NCI-H146 treated with DMSO at 0.1 percent for 48 hours (cell line): ENCODE data around the gene CCDC50.

Experiments
- DNase-seq: peaks from one replicate; lab custom pipeline; 2025; ENCODE audit not compliant: unreplicated experiment; lab: John Stamatoyannopoulos, UW

The CCDC50 gene

DNA sequence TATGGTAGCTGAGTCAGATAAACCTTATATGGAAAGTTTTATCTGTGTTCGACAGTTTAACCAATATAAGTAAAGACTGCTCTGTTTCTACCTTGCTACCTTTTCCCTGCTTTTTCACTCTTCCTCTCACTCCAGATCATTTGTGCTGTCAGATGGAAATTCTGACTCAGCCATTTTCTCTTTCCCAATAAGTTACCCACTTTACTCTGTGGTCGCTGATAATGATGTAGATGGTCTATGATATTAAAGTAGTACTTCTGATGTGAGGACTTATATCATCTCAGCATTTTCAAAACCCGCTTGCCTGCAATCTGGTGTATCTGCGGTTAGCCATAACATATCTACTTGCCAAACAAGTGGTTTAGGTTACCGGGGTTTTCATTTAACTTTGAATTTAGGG, 16.1 kb downstream of the CCDC50 start:
- DNase-seq = no peak

DNA sequence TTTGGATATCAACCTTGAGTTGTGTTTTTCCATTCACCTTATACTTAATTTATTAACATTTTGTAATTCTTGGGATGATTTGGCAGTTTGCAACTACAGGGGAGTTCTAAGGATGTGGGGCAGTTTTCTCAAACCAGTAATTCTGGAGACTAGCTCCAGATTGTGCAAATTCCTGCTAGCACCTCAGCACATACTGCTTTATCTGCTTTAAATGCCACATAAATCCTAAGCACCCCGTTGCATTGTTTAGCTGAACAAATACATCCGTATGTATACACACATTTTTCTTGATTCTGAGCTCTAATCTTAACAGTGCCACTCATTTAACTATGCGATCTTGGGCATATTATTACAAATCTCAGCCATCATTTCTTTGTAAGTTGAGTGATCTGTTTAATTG, 18.0 kb downstream of the CCDC50 start:
- no peak for DNase-seq

DNA sequence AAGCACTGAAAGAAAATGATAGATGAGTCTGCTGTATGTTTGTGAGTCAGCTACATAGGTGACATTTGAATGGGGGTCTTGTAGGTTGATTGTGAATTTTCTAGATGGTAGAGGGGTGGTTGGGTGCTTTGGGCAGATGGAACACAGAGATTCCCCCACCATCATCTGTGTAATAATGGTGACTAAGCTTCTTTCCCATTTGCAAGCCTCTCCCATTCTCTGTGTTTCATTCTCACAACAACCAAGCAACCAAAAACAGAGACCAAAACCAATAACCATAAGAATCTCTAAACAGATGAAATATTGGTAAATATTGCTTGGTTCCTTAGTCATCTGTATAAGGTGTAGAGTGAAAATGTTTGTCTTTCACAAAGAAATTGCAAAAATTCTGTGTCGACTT, 18.9 kb downstream of the CCDC50 start:
- no peak for DNase-seq

DNA sequence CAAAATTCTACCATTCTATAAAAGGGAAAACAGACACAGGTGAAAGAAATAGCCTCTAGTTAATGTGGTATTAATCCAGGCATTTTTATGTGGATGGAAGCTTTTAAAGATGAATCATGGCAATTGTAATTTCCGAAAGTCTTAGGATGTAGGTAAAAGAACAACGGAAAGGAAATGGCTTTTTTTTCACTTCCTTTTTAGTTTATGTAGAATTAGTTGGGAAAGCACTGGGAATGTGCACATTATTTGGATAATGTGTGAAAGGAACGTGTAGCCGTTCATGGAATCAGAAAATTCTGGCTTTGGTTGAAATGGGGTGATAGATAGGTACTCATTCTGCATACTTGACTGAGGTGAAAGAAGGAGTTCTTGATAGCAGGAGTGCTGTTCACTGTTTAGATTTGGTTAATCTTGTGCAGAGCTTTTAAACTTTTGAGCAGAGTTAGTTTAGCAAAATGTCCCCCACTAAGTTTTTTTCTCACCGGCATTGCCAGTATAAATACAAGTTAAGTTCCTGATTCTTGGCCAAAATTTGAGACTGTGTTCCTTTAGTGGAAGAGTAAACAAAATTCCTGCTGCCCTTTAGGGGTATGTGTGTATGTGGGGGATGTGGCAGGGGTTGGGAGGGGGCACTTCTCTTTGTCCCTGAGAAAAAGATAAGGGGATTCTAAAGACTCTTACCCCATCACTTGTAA, 21.3 kb downstream of the CCDC50 start:
- no peak for DNase-seq

DNA sequence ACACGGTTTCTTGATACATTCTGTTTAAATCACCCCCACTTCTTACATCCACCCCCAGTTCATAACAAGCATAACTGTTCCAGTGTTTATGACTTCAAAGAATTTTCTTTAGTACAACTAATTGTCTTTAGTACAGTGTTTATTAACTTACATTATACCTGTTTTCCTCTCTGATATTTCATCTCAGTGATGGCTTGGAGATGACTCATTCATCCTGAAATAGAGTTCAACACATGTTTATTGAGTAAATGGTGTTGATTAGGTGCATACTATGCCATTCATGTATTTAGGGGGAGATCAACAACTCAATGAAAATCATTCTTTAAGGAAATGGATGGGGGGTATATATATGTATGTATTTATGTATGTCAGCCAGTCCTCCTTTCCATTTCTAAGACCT, 22.8 kb downstream of the CCDC50 start:
- DNase-seq = no peak

DNA sequence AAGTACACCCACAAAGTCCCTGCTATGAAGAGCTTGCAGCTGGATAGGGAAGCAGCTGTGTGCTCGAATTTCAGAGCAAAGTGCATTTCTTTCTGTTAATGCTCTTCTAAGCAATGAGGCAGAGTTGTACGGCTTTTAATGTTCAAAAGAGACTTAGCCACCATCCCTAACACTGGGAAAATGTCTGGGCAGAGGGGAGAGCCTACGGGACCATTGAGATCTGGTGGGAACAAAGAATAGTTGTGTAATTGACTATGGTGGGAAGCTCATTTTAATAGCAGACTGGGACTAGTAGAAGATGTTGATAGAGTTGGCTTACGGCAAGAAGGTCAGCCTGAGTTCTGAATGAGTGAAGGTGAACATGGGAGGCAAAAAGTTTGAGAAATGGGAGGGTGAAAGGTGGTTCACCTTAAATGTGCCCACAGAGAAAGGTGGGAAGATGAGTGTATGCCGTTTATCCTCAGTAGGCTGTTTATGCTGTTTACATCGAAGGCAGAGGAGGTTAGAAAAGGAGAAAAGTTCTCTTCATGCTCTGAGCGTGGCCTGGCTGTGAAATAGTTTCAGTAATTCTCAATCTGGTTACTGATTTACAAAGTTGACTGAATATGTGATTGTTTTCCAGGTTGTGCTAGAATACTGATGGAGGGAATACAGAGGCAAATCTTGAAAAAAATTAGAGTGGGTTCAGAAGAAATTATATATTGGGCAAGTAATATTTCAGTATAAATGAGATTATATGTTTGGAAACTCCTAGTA, 24.0 kb downstream of the CCDC50 start:
- DNase-seq = no peak

DNA sequence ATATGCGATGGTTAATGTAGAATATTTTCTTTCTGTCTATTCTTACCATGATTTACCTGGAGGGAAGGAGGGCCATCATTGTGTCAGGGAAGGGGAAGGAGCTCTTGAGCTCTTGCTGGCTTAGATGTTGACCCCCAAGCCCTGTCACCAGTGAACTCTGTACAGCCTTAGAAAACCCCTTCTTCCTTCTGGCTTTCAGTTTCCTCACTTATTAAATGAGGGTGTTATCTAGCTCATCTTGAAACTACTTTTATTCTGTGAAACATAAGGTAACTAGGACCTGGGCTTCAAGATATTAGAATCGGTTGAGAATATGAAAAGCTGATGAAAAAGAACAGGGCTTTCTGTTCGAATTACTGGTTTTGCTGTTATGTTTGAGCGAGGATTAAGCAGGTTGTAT, 26.2 kb downstream of the CCDC50 start:
- no peak for DNase-seq

DNA sequence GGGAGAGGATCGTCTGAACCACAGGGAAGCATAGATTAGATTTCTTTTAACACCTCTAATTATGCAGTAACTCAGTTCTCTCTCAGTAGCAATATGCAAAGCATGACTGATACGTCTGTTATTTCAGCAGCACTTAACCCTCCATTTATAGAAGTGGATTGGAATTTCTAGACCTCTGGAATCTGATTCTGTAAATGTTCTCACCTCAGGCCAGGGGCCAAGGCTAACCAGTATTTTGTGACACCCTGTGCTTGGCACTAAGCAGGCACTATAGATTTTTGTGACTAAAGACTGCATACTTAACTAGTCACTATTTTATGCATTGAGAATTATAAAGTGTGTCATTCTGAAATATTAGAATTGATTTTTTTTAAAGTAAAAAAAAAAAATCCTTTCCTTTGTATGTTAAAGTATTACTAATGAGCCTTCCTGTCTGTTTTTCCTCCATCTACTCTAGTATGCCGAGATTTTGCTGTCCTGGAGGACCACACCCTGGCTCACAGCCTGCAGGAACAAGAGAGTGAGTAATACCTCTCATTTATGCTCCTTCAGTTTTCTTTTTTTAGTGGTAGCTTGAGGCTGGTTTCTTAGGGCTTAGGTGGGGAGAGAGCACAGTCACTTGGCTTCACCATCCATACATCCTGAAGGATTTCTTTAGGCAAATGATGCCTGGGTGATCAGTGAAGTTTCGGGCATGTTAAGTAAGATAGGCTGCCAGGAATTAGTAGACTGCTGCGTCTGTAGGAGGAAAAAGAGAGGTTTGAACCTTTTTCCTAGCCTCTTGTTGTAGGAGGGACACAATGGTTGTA, 27.6 kb downstream of the CCDC50 start:
- no peak for DNase-seq

DNA sequence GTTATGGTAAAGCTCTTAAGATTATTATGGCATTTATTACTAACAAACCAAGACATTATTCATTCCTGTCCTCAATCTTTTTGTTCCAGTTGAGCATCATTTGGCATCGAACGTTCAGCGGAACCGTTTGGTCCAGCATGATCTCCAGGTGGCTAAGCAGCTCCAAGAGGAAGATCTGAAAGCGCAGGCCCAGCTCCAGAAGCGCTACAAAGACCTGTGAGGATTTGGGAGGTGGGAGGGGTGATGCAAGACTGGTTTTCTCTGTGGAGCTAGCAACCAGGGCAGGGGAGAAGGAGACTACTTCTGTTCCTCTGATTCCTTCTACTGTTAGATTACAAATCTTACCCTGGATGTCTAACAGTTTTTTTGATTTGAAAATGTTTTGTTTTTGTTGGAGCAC, 28.7 kb downstream of the CCDC50 start:
- no peak for DNase-seq

DNA sequence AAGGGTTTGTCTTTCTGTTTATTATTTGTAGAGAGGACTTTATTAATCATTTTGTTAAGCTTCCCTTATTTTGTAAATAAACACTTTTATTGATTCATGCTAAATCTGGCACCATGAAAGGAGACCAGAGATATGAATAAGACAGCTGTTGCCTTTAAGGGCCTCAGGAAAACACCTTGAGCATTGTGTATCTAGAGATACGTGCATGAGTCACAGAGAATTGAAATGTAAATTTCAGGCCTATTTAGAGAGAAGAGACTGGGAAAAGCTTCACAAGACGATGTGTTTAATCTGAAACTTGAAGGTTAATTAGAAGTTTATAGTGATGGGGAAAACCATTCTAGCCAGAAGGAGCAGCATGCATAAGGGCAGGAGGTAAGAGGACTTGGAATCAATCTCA, 29.7 kb downstream of the CCDC50 start:
- DNase-seq = no peak

DNA sequence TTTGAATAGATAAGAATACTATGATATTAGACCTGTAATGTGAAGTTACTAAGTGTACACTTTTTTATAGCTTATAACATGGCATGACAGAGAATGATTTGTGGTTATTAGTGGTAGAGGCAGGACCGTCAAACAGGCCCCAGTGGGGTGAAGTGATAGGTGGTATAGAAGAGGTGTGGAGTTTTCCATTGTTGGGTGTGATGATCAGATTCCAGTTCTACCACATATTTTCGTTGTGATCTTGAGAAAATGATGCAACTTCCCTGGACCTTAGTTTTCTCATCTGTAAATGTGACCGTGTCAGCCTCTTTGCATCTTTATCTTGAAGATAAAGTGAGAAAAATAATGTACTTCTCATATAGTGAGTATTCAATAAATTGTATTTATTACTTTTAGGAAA, 31.4 kb downstream of the CCDC50 start:
- DNase-seq = no peak

DNA sequence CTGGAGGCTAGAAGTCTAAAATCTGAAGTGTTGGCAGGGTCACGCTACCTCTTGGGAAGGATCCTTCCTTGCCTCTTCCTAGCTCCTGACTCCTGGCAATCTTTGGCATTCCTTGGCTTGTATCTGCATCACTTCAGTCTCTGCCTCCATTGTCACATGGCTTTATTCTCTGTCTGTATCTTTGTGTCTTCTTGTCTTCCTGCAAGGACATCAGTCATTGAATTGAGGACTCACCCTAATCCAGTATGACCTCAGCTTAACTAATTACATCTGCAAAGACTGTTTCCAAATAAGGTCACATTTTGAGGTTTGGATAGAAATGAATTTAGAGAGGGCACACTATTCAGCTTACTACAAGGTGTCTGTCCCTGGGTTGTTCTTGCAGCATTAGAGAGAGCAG, 32.3 kb downstream of the CCDC50 start:
- DNase-seq = no peak

DNA sequence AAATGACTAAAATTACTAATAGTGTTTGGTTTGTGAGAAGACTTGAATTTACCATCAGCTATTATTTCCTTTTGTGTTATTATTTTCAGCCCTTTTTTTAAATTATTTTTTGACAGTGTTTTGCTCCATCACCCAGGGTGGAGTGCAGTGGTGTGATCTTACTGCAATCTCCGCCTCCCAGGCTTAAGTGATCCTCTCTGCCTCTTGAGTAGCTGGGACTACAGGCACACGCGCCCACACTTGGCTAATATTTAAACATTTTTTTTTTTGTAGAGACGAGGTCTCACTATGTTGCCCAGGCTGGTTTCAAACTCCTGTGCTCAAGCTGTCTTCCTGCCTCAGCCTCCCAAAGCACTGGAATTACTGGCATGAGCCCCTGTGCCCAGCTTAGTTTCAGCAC, 32.8 kb downstream of the CCDC50 start:
- no peak for DNase-seq

DNA sequence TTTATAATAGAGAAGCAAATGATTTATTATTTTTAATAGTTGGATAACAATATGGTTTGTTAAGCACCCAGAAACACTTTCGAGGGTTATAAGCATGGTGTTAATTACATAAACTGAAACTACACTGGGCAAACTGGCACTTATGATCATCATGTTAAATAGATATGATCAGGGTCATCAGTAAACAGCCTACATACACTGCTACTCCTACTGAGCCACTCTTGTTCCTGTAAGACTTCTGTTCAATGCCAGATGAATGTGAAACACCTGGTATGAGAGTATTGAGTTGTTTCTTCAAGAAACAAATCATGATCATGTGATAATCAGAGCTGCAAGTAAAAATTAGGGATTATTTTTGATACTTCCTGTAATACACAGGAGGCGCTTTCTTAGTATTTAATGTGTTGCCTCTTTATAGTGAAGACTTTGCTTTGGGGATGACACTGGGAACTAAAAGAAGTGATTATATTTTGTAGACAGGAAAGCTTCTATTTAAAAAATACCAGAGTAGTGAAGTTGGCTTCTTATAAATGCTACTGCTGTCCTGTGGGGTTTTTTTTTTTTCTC, 33.4 kb downstream of the CCDC50 start:
- no peak for DNase-seq

DNA sequence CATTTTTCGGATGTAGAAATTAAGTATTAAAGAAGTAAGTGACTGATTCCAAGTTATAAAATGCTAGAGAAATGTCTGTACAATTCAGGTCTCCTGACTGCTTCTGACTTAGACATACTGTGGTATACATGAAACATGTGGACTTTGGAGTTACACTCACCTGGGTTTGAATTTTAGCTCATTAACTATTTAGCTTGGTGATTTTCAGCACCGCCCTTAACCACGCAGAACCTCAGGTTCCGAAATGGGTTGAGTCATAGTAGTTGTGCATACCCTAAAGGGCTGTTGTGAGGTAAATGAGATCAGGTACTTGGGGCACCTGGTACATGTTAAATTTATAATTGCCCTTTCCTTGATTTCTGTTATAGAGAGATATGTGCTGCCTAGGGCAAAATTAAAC, 34.0 kb downstream of the CCDC50 start:
- no peak for DNase-seq

DNA sequence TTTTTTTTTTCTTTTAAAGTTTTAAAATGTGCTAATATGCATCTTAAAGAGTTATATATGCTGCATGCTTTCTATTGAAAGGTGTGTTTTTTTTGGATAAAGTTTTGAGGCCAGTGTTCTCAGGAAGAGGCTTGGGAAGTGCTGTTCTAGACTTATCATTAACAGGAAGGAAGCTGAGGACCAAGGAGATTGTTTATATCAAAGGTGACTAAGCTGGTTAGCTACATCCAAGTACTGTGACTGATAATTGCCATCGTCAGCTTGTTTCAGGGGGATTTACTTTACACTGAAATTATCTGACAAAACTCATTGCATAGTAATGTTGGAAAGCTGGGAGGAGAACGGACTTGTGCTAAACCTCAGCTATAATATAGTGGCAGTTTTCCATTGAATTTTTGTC, 37.5 kb downstream of the CCDC50 start:
- no peak for DNase-seq

DNA sequence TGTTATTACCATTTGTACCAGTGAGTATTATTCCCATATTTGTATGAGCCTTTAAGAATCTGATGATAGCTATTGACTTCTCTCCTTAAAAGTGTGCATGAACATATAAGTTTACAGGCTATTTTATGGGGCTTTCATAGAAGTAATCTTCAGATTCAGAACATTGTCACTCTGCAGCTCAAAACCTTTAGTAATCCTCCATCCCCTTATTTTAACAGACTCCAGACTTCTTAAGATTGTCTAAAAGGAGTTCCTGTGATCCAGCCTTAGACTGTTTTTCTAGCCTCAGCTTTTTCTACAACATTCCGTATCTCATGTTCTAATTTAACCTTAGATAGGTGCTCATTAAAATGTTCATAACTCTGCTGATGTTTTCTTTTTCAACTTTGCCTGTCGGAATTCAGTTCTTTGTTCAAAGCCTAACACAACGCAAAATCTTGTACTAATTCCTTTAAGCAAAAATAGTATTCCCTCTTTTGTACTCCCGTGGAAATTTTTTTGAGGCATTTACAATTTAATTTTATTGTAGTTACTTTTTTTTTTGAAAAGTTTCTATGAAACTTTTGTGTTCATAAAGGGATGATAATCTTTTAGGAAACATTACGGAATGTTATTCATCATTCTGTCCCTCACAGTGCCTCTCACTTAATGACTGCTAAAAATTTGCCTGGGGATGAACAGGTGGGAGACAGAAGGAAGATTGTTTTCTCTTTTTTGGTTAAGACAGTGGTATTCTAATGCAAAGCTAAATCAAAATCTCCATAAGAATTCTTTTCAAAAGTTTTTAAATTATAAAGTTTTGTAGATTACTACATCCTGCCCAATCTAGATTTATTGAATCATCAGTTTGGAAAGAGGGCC, 39.8 kb downstream of the CCDC50 start:
- DNase-seq = no peak

DNA sequence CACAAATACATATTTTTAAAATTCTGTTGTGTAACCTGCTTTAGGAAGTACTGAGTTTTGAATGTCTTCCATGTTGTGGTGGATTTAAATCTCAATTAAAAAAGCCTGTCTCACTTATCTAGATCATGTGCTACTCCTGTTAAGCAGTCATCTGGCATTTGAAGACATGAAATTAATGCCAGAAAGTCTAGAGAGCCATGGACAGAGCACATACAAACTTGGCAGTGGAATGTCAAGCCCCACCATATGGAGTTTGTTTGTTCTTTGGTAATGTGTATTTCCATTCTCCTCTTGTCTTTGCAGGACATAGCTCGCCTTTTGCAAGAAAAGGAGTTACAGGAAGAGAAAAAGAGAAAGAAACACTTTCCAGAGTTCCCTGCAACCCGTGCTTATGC, 40.4 kb downstream of the CCDC50 start:
- no peak for DNase-seq

DNA sequence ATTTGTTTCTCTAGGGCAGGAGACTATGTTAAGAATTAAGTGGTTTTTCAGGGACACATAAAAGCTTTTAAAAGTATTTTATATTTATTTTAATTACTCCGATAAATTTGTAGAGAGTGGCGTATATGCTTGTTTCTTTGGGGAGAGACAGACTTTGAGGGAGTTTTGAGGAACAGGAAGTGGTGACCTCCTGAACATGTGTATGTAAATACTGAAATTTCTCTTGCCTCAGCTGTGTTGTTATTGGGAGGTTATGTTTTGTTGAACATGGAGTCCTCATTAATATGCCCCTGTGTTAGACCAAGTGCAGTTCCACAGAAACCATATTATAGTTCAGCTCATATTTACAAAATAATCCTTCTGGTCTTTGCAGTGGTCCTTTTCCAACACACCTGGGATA, 42.9 kb downstream of the CCDC50 start:
- DNase-seq = no peak

DNA sequence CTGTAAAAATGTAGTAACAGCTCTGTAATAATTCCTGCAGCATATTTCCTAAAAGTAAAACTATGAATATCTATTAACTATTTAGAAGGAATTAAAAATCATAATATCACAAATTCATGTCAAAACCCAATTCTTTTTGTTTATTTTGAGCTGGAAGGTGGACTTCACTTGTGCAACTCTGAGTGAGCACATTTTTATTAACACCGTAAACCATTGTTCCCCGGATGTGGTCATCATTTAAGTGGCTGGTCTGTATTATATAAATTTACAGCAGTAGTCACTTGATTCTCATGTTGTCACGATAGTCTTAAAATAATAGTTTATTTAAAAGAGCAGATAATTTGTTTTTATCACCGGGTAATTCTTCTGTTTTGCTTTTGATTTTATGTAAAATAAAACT, 44.1 kb downstream of the CCDC50 start:
- no peak for DNase-seq
